ENCODE results near the gene VPS45. TPM values are rescaled to one million over a fixed set of nuclear protein-coding genes. Genes with fewer than 3 reads are reported as not detected.
"Not testable (repeated sequence)": the region's sequence is repeated elsewhere in the genome, so short reads cannot be mapped to it uniquely, and the experiment has no call there.

Gene VPS45
- total and polyA plus RNA-seq, 2 experiments from 2014 or later, result 41.7 to 42.0 TPM

GRCh38 chr1:150142083-150142482 lies 74.5 kb downstream of the VPS45 start:
- Histone ChIP-seq H3K4me2 (ENCODE audit: unreplicated experiment) (no peak overlapping the region), H3K27me3 (replicated peaks; ENCODE audit: insufficient read depth) (no peaks in the 10 kb centered on the region), H3K9ac (no peak overlapping the region), H3K9me2 (ENCODE audit: insufficient read depth) (no peaks in the 10 kb centered on the region), H3K4me3 (no peak overlapping the region), H3K79me2 (ENCODE audit: insufficient read depth) (no peaks in the 10 kb centered on the region), H2AFZ (no peak overlapping the region), H3K36me3 (ENCODE audit: low read depth) (no peaks in the 10 kb centered on the region), H4K20me1 (ENCODE audit: insufficient read depth) (no peaks in the 10 kb centered on the region), H3K9me3 (ENCODE audit: low read depth) (no peaks in the 10 kb centered on the region), H3K27ac (no peak overlapping the region), H3K4me1 (ENCODE audit: insufficient read depth) (peaks cover 7% of the 10 kb centered on the region; the same call in 1 of the 2 replicates), H3F3A (ENCODE audit: insufficient read depth) (0 out of 2 replicates have a peak, but pooled peaks cover 10% of the 10 kb centered on the region)
- TF ChIP-seq EZH2 (IDR thresholded peaks at IDR 0.05; ENCODE audit: insufficient read depth, poor library complexity, severe bottlenecking) (no peak), EZH2phosphoT487 (IDR thresholded peaks at IDR 0.05; ENCODE audit: insufficient read depth, low read depth) (no peak)
- in situ Hi-C loops (cut with MboI), result no loop called here
- DNase-seq, result no peak

- Histone ChIP-seq H2AFZ (no peak overlapping the region), H3F3A (ENCODE audit: insufficient read depth) (peaks cover 25% of the 10 kb centered on the region), H4K20me1 (ENCODE audit: insufficient read depth) (no peaks in the 10 kb centered on the region), H3K9me3 (ENCODE audit: low read depth) (no peaks in the 10 kb centered on the region), H3K4me1 (ENCODE audit: insufficient read depth) (peaks cover 7% of the 10 kb centered on the region; the same call in 1 of the 2 replicates), H3K36me3 (ENCODE audit: low read depth) (no peaks in the 10 kb centered on the region), H3K4me2 (ENCODE audit: unreplicated experiment) (no peak overlapping the region), H3K79me2 (ENCODE audit: insufficient read depth) (no peaks in the 10 kb centered on the region), H3K9me2 (ENCODE audit: insufficient read depth) (no peaks in the 10 kb centered on the region), H3K27ac (no peak overlapping the region), H3K9ac (no peak overlapping the region), H3K27me3 (replicated peaks; ENCODE audit: insufficient read depth) (no peaks in the 10 kb centered on the region), H3K4me3 (no peak overlapping the region)
- WGBS, 2 experiments (ENCODE audit: low coverage in 1 of 2, low lambda C conversion rate in 2 of 2, missing lambda C conversion rate in 2 of 2), result 91 to 97% methylated on average over 5 of the region's 5 CpGs
- no peak for TF ChIP-seq EZH2phosphoT487 (IDR thresholded peaks at IDR 0.05; ENCODE audit: insufficient read depth, low read depth)
- TF ChIP-seq EZH2 (IDR thresholded peaks at IDR 0.05; ENCODE audit: insufficient read depth, poor library complexity, severe bottlenecking), result no peak
- no peak for DNase-seq
- in situ Hi-C loops (cut with MboI), result no loop called here
Measured at GRCh38 chr1:150144606-150145005, 77.0 kb downstream of the VPS45 start.

GRCh38 chr1:150146016-150146415 lies 78.4 kb downstream of the VPS45 start:
- H3K9me3 ChIP-seq (ENCODE audit: low read depth); H3K9ac ChIP-seq; H3K27ac ChIP-seq; H3K4me1 ChIP-seq (ENCODE audit: insufficient read depth); H4K20me1 ChIP-seq (ENCODE audit: insufficient read depth); H3K4me2 ChIP-seq (ENCODE audit: unreplicated experiment); H3K4me3 ChIP-seq; H2AFZ ChIP-seq; in situ Hi-C loops (cut with MboI); H3K9me2 ChIP-seq (ENCODE audit: insufficient read depth); H3K79me2 ChIP-seq (ENCODE audit: insufficient read depth); H3K27me3 ChIP-seq (replicated peaks; ENCODE audit: insufficient read depth); H3K36me3 ChIP-seq (ENCODE audit: low read depth); DNase-seq: not testable (repeated sequence)
- 85 to 87% methylated on average over 5 of the region's 5 CpGs for WGBS, 2 experiments (ENCODE audit: low coverage in 1 of 2, low lambda C conversion rate in 2 of 2, missing lambda C conversion rate in 2 of 2)
- peaks cover 25% of the 10 kb centered on the region for H3F3A ChIP-seq (ENCODE audit: insufficient read depth)

GRCh38 chr1:150146849-150147542 lies 79.4 kb downstream of the VPS45 start:
- Histone ChIP-seq H3K4me2 (ENCODE audit: unreplicated experiment) (no peak overlapping the region), H3K9me2 (ENCODE audit: insufficient read depth) (no peaks in the 10 kb centered on the region), H3K79me2 (ENCODE audit: insufficient read depth) (peaks cover 17% of the 10 kb centered on the region), H4K20me1 (ENCODE audit: insufficient read depth) (no peaks in the 10 kb centered on the region), H2AFZ (no peak overlapping the region), H3F3A (ENCODE audit: insufficient read depth) (peaks cover 21% of the 10 kb centered on the region), H3K9ac (no peak overlapping the region), H3K4me1 (ENCODE audit: insufficient read depth) (peaks cover 13% of the 10 kb centered on the region), H3K9me3 (ENCODE audit: low read depth) (no peaks in the 10 kb centered on the region), H3K27me3 (replicated peaks; ENCODE audit: insufficient read depth) (no peaks in the 10 kb centered on the region), H3K4me3 (no peak overlapping the region), H3K27ac (no peak overlapping the region), H3K36me3 (ENCODE audit: low read depth) (no peaks in the 10 kb centered on the region)
- no peak for DNase-seq
- in situ Hi-C loops (cut with MboI), result no loop called here
- 88 to 92% methylated on average over 10 of the region's 10 CpGs for WGBS, 2 experiments (ENCODE audit: low coverage in 1 of 2, low lambda C conversion rate in 2 of 2, missing lambda C conversion rate in 2 of 2)
- TF ChIP-seq EZH2phosphoT487 (IDR thresholded peaks at IDR 0.05; ENCODE audit: insufficient read depth, low read depth), result no peak
- TF ChIP-seq EZH2 (IDR thresholded peaks at IDR 0.05; ENCODE audit: insufficient read depth, poor library complexity, severe bottlenecking), result no peak
